Ovary (tissue), 9 donors: ENCODE measurements around the gene EWSR1. TPM values are rescaled to one million over a fixed set of nuclear protein-coding genes. Genes with fewer than 3 reads are reported as not detected.

Experiments
- DNase-seq, 5 donors: peaks; one replicate each; pipeline ENCODE4 v3.0.0-alpha.2; 2019 to 2020
- H3K27ac ChIP-seq, 2 donors: fragments of 200-600 bp; one replicate each; pipeline versions ENCODE4 v1.5.1 to v1.8.0; 2019 to 2022
- H3K27me3 ChIP-seq: fragments of 200-600 bp; one replicate; pipeline ENCODE4 v1.8.0; 2022
- H3K36me3 ChIP-seq: fragments of 200-600 bp; sonication (generic); one replicate; pipeline ENCODE4 v1.5.1; 2019
- H3K4me1 ChIP-seq: one replicate; pipeline ENCODE4 v1.8.1; 2013; ENCODE audit warnings: mild to moderate bottlenecking, moderate library complexity; ENCODE audit not compliant: insufficient read depth
- H3K4me3 ChIP-seq: fragments of 200-600 bp; sonication (generic); one replicate; pipeline ENCODE4 v1.5.1; 2017
- H3K9me3 ChIP-seq, 2 donors: fragments of 200-600 bp in 1 of 2; sonication (generic) in 1 of 2; one replicate each; pipeline versions ENCODE4 v1.5.1 to v1.8.1; 2013 to 2019; ENCODE audit warnings: mild to moderate bottlenecking in 1 of 2, moderate library complexity in 1 of 2
- EP300 ChIP-seq: sonication (generic); formaldehyde crosslinking; IDR thresholded peaks from one replicate; pipeline ENCODE4 v1.6.1; 2017; ENCODE audit warnings: antibody characterized with exemption
- POLR2A ChIP-seq: fragments of 450-650 bp; IDR thresholded peaks from one replicate; pipeline ENCODE4 v1.6.1; 2017; ENCODE audit warnings: antibody characterized with exemption, mild to moderate bottlenecking, moderate library complexity
- WGBS, 3 donors: extraction: QIAGEN DNeasy Blood & Tissue Kit in 1 of 3; methylation state at CpG; one replicate each; pipeline versions ENCODE4 v1.1.5 to v1.1.7; 2013 to 2017; 5-methylcytosine and 5-hydroxymethylcytosine counted together
- intact Hi-C, 4 donors: fragments of 100-400 bp; cut with DNase I; formaldehyde crosslinking; loops; one replicate each; pipeline versions ENCODE4 v1.11.0 to v1.15.1; 2022 to 2023
- polyA plus RNA-seq, 2 donors: library from polyadenylated mRNA; stranded (reverse); fragments of 200-250 nt in 1 of 2; fragments of 350-450 nt in 1 of 2; fragmentation: Illumina TruSeq in 1 of 2; extraction: RNeasy Lipid Tissue Mini Kit (QIAGEN cat#74804) in 1 of 2; gene quantifications; one replicate each; pipeline ENCODE4 v1.2.3, GENCODE V29; 2013 to 2014
- total RNA-seq, 7 donors: library from RNA; depleted of rRNA in 2 of 7; stranded (reverse); fragments of >200 nt in 2 of 7; fragmentation: NEBNext Ultra II Directional in 3 of 7; extraction: Animal tissue kit (Norgen Biotek cat#: 25700) in 3 of 7; gene quantifications; one replicate each; pipeline versions ENCODE4 v1.1.0 to v1.2.4, GENCODE V29; 2016 to 2023
- TF ChIP-seq, protein P1 (sequence below), 3 donors: fragments of 450-650 bp in 2 of 3; fragments of 200-600 bp in 1 of 3; IDR thresholded peaks; one replicate each; pipeline versions ENCODE4 v1.5.1 to v1.8.0; 2016 to 2022; ENCODE audit warnings: antibody characterized with exemption in 3 of 3, mild to moderate bottlenecking in 1 of 3
- donor health status: DM: no; HTN: no; CAD: no; lungs with moderate emphysema.
- donor health status: DM: no; HTN: no; CAD: no.
- donor health status: Bipolar disorder and iron deficiency.
- donor health status: DM: yes; HTN: yes; CAD: no.
- donor health status: DM: no; HTN: no; CAD: no.
- donor health status: DM: yes; HTN: yes; CAD: no.

EWSR1 gene
- total and polyA plus RNA-seq, 9 donors, result 127 to 191 (median 170) TPM

DNA sequence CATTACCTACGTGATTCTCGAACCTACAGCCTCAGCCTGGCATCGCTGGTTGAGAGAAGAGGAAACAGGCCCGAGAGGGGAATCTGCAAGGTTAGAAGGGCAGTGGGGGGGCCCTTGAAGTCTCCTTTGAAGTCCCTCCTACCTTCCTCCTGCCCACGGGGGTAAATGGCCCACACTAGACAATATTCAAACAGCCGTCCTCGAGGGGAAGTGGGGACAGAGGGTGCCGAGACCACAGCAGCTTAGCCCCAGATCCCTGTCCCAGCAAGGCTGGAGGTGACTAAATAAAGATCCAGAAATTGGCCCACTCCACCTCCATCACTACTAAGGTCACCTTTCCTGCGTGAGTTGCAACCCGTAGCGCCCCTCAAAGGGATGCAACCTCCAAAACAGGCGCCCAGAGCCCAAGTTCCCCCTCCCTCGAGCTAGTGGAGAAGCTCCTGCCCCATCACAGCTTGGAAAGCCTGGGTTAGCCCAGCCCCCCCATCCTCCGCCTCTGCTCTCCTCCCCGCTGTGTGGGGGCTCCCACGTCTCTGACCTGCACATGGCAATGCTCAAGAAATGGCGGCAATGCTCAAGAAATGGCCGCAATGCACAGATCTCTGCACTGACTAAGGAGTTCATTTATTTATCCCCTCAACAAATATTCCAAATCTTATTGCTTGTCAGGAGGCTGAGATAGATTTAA, 48.2 kb downstream of the EWSR1 start:
- WGBS, 3 donors, result 43 to 47% (median 44%) methylated on average over 18 of the region's 18 CpGs
- no peak overlapping the region for H3K27ac ChIP-seq
- no peaks in the 10 kb centered on the region for H3K36me3 ChIP-seq
- no peaks in the 10 kb centered on the region for H3K27me3 ChIP-seq
- peaks cover 9% of the 10 kb centered on the region for H3K4me1 ChIP-seq
- intact Hi-C loops, result no loop called here
- DNase-seq, result no peak
- TF ChIP-seq EP300 (no peak), POLR2A (no peak)
- TF ChIP-seq, protein P1, sequence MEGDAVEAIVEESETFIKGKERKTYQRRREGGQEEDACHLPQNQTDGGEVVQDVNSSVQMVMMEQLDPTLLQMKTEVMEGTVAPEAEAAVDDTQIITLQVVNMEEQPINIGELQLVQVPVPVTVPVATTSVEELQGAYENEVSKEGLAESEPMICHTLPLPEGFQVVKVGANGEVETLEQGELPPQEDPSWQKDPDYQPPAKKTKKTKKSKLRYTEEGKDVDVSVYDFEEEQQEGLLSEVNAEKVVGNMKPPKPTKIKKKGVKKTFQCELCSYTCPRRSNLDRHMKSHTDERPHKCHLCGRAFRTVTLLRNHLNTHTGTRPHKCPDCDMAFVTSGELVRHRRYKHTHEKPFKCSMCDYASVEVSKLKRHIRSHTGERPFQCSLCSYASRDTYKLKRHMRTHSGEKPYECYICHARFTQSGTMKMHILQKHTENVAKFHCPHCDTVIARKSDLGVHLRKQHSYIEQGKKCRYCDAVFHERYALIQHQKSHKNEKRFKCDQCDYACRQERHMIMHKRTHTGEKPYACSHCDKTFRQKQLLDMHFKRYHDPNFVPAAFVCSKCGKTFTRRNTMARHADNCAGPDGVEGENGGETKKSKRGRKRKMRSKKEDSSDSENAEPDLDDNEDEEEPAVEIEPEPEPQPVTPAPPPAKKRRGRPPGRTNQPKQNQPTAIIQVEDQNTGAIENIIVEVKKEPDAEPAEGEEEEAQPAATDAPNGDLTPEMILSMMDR (IDR thresholded peaks at IDR 0.05), result no peak
- no peak overlapping the region for H3K4me3 ChIP-seq
- H3K9me3 ChIP-seq, result no peaks in the 10 kb centered on the region

DNA sequence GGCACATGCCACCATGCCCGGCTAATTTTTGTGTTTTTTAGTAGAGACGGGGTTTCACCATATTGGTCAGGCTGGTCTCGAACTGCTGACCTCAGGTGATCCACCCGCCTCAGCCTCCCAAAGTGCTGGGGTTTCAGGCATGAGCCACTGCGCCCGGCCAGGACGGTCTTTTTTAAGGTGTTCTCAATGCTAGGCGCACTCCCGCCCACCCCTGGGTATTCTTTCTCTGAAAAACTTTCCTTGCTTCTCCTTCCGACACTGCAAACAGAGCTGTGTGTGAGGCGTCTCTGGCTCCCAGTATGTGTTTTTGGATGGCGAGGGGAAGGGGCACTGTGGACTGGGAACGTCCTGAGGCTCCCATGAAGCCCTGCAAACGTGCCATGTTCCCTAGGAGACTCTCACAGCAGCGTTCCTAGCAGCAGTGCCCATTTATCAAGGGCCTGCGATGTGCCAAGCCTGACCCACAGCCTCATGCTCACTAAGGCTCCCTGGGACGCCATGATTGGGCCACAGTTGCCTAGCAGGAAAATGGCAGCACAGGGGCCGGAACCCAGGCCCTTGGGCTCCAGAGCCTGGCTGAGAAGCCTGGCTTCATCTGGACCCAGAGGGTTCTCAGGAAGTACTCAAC, 49.9 kb downstream of the EWSR1 start:
- intact Hi-C loops, result no loop called here
- WGBS, 3 donors, result 93 to 94% (median 93%) methylated on average over 17 to 18 of the region's 18 CpGs
- H3K9me3 ChIP-seq, result no peaks in the 10 kb centered on the region

DNA sequence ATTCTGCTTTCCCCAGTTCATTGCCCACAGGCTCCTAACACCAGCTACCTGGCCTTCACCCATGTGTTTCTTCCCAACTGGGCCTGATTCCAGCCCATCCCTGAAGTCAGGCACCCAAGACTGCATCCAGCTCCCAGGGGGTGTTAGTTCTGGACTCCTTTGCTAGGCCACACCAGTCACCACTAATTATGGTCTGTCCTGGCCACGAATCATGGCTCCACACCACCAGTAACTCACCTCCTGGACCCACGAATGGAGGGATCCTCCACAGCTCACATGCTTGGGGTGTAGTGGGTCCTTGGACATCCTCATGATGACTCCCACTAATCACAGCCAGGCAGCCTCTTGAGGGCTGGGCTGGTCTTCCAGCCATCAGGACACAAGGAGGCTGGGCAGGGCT, 51.0 kb downstream of the EWSR1 start:
- Histone ChIP-seq H3K4me1 (peaks cover 2% of the 10 kb centered on the region), H3K9me3 (no peaks in the 10 kb centered on the region), H3K27me3 (no peaks in the 10 kb centered on the region), H3K27ac (no peak overlapping the region), H3K36me3 (no peaks in the 10 kb centered on the region), H3K4me3 (no peak overlapping the region)
- WGBS, 3 donors, result 78 to 86% (median 85%) methylated on average over 2 of the region's 2 CpGs
- no peak for DNase-seq
- TF ChIP-seq POLR2A (no peak), EP300 (no peak)
- TF ChIP-seq, protein P1 (IDR thresholded peaks at IDR 0.05), result no peak
- intact Hi-C loops, result no loop called here

More for the DNA sequence above, 49.9 kb downstream of the EWSR1 start:
- no peak for DNase-seq
- H3K27ac ChIP-seq, result no peak overlapping the region
- no peaks in the 10 kb centered on the region for H3K27me3 ChIP-seq
- TF ChIP-seq EP300 (no peak), POLR2A (no peak)
- TF ChIP-seq, protein P1 (IDR thresholded peaks at IDR 0.05), result no peak
- no peak overlapping the region for H3K4me3 ChIP-seq
- H3K4me1 ChIP-seq, result peaks cover 5% of the 10 kb centered on the region
- no peaks in the 10 kb centered on the region for H3K36me3 ChIP-seq

DNA sequence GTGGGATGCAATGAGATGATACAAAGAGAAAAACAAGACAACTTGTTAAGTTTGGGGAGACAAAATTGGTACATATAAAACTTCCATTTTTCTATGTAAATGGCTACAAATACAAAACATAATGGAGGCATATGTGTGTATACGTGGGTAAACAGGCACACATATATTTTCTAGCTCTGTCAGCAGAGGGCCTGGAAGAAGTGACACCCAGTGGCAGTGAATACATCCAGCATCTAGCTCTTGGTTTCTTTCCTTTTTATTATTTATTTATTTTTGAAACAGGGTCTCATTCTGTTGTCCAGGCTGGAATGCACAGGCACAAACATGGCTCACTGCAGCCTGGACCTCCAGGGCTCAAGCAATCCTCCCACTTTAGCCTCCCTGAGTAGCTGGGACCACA, 52.5 kb downstream of the EWSR1 start:
- intact Hi-C loops, result no loop called here

More for the DNA sequence above, 52.5 kb downstream of the EWSR1 start:
- no peak for DNase-seq
- no peaks in the 10 kb centered on the region for H3K4me1 ChIP-seq
- TF ChIP-seq POLR2A, result no peak
- TF ChIP-seq, protein P1 (IDR thresholded peaks at IDR 0.05), result no peak
- no peak for TF ChIP-seq EP300
- no peak overlapping the region for H3K27ac ChIP-seq
- H3K4me3 ChIP-seq, result no peak overlapping the region
- no peaks in the 10 kb centered on the region for H3K9me3 ChIP-seq
- WGBS, 3 donors, result 76 to 81% (median 80%) methylated on average over 1 of the region's 1 CpG
- no peaks in the 10 kb centered on the region for H3K27me3 ChIP-seq
- H3K36me3 ChIP-seq, result no peaks in the 10 kb centered on the region
